BE2C (cell line): ENCODE results near the gene SESN3.

ENCODE experiments used
- DNase-seq: peaks from one replicate; pipeline ENCODE4 v3.0.0-alpha.2; 2020
- H3K27me3 ChIP-seq: fragments of 250-450 bp; sonication (Bioruptor Pico); 2 replicates; pipeline ENCODE4 v1.5.1; 2020; ENCODE audit warnings: mild to moderate bottlenecking
- H3K36me3 ChIP-seq: fragments of 250-450 bp; sonication (Bioruptor Pico); 2 replicates; pipeline ENCODE4 v1.5.1; 2020; ENCODE audit warnings: mild to moderate bottlenecking
- H3K4me1 ChIP-seq: fragments of 250-450 bp; sonication (Bioruptor Pico); 2 replicates; pipeline ENCODE4 v1.5.1; 2020
- H3K4me3 ChIP-seq: 2 replicates; pipeline ENCODE4 v1.5.1; 2011; ENCODE audit warnings: low read depth, low read length
- H3K9me3 ChIP-seq: fragments of 250-450 bp; sonication (Bioruptor Pico); 2 replicates; pipeline ENCODE4 v1.5.1; 2020
- CTCF ChIP-seq: IDR thresholded peaks from 2 replicates; pipeline ENCODE4 v1.5.1; 2012; ENCODE audit warnings: mild to moderate bottlenecking, low read depth, low read length

Gene SESN3

GRCh38 chr11:95163106-95163505 lies 67.9 kb downstream of the SESN3 start:
- no peak for TF ChIP-seq CTCF
- DNase-seq = no peak
- no peaks in the 10 kb centered on the region for H3K36me3 ChIP-seq
- H3K4me3 ChIP-seq = no peak overlapping the region
- H3K4me1 ChIP-seq = peaks cover 9% of the 10 kb centered on the region
- H3K27me3 ChIP-seq = no peaks in the 10 kb centered on the region
- no peaks in the 10 kb centered on the region for H3K9me3 ChIP-seq

GRCh38 chr11:95161248-95161647 lies 69.8 kb downstream of the SESN3 start:
- H3K9me3 ChIP-seq = no peaks in the 10 kb centered on the region
- peaks cover 9% of the 10 kb centered on the region for H3K4me1 ChIP-seq
- no peaks in the 10 kb centered on the region for H3K27me3 ChIP-seq
- H3K36me3 ChIP-seq = no peaks in the 10 kb centered on the region
- TF ChIP-seq CTCF = no peak
- no peak overlapping the region for H3K4me3 ChIP-seq
- no peak for DNase-seq

GRCh38 chr11:95157824-95158223 lies 73.2 kb downstream of the SESN3 start:
- Histone ChIP-seq H3K4me3 (no peak overlapping the region), H3K4me1 (peaks cover 9% of the 10 kb centered on the region), H3K27me3 (no peaks in the 10 kb centered on the region), H3K9me3 (no peaks in the 10 kb centered on the region), H3K36me3 (no peaks in the 10 kb centered on the region)
- no peak for TF ChIP-seq CTCF
- DNase-seq = no peak

- no peaks in the 10 kb centered on the region for H3K9me3 ChIP-seq
- H3K27me3 ChIP-seq = no peaks in the 10 kb centered on the region
- TF ChIP-seq CTCF = no peak
- DNase-seq = no peak
- no peak overlapping the region for H3K4me3 ChIP-seq
- H3K36me3 ChIP-seq = no peaks in the 10 kb centered on the region
- peaks cover 9% of the 10 kb centered on the region for H3K4me1 ChIP-seq
Observed at GRCh38 chr11:95156916-95157541, 74.0 kb downstream of the SESN3 start.

GRCh38 chr11:95156133-95156721 lies 74.8 kb downstream of the SESN3 start:
- H3K27me3 ChIP-seq = no peaks in the 10 kb centered on the region
- DNase-seq = no peak
- H3K4me3 ChIP-seq = no peak overlapping the region
- H3K36me3 ChIP-seq = no peaks in the 10 kb centered on the region
- H3K4me1 ChIP-seq = peaks cover 9% of the 10 kb centered on the region
- TF ChIP-seq CTCF = no peak
- no peaks in the 10 kb centered on the region for H3K9me3 ChIP-seq

GRCh38 chr11:95155385-95155784 lies 75.6 kb downstream of the SESN3 start:
- DNase-seq = no peak
- Histone ChIP-seq H3K27me3 (no peaks in the 10 kb centered on the region), H3K36me3 (no peaks in the 10 kb centered on the region), H3K4me3 (no peak overlapping the region), H3K4me1 (peaks cover 9% of the 10 kb centered on the region), H3K9me3 (no peaks in the 10 kb centered on the region)
- no peak for TF ChIP-seq CTCF
